AG08396 (cell line): ENCODE data around the gene CEP170B.
"Not testable (repeated sequence)": the region's sequence is repeated elsewhere in the genome, so short reads cannot be mapped to it uniquely, and the experiment has no call there.

Source experiments
- DNase-seq: peaks from one replicate; pipeline ENCODE4 v3.0.0; 2012; ENCODE audit warnings: low spot score, mixed read lengths

CEP170B gene

GRCh38 chr14:104844306-104845032 is 20.6 kb upstream of the CEP170B start:
- DNase-seq: no peak

GRCh38 chr14:104845033-104845666 is 19.9 kb upstream of the CEP170B start:
- DNase-seq: no peak

- DNase-seq: no peak
Observed at GRCh38 chr14:104845834-104846441, 19.1 kb upstream of the CEP170B start.

- DNase-seq: peak; percentile 43
Observed at GRCh38 chr14:104852280-104852663, 12.8 kb upstream of the CEP170B start.

GRCh38 chr14:104855532-104856090 is 9.5 kb upstream of the CEP170B start:
- DNase-seq: no peak

GRCh38 chr14:104856157-104856868 is 8.8 kb upstream of the CEP170B start:
- DNase-seq: no peak

- DNase-seq: no peak
Observed at GRCh38 chr14:104856869-104857860, 7.9 kb upstream of the CEP170B start.

- not testable (repeated sequence) for DNase-seq
Observed at GRCh38 chr14:104857931-104858330, 7.1 kb upstream of the CEP170B start.

GRCh38 chr14:104858811-104859426 is 6.1 kb upstream of the CEP170B start:
- DNase-seq: no peak

- DNase-seq: no peak
Observed at GRCh38 chr14:104859900-104860299, 5.2 kb upstream of the CEP170B start.

- DNase-seq: no peak
Observed at GRCh38 chr14:104860414-104860813, 4.7 kb upstream of the CEP170B start.

- no peak for DNase-seq
Observed at GRCh38 chr14:104863131-104863862, 1.8 kb upstream of the CEP170B start.

GRCh38 chr14:104863923-104864266 is 1.2 kb upstream of the CEP170B start:
- DNase-seq: no peak

GRCh38 chr14:104864267-104865080 is 594 bp upstream of the CEP170B start:
- DNase-seq: no peak

- peak; percentile 91 for DNase-seq
Observed at GRCh38 chr14:104865631-104866441, 768 bp downstream of the CEP170B start.

- DNase-seq: no peak
Observed at GRCh38 chr14:104866451-104867370, 1.6 kb downstream of the CEP170B start.

GRCh38 chr14:104867371-104868059 is 2.4 kb downstream of the CEP170B start:
- DNase-seq: no peak
